Measurements from ENCODE around the gene NRG3.

NRG3 gene

DNA sequence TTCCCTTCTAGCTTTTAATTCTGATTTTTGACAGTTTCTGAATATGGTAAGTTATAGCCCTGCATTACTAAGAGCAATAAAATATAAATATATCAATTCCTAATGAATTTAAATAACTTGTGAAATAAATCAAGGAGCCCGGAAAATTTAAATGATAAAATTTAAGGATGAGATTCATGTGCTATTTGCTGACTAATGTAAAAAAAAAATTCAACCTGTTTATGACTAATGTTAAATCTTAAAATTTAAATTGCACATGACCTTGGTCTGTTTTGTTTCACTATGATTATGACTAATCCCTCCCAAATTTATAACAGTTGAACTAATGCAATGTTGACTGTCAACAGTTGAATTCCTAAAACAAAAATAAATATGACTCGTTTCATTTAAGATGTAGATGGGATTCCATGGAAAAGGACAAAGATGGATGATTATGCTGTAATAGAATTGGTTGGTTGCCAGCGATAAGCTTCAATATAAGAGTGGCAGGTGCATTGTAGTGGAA lies 419.9 kb downstream of the NRG3 start:
- Histone ChIP-seq H3K27me3 (replicated peaks; ENCODE audit: control insufficient read depth, insufficient read depth, low read length) (no peaks in the 10 kb centered on the region), H3K36me3 (ENCODE audit: control insufficient read depth, insufficient read depth, low read length) (no peaks in the 10 kb centered on the region), H3K4me3 (replicated peaks; ENCODE audit: low read depth, low read length) (no peak overlapping the region)
- DNase-seq (ENCODE audit: extremely low read depth, insufficient read length), result no peak
- no peak for TF ChIP-seq CTCF (IDR thresholded peaks at IDR 0.05; ENCODE audit: insufficient read depth, low read length, poor library complexity, severe bottlenecking)

- Histone ChIP-seq H3K27me3 (replicated peaks; ENCODE audit: control insufficient read depth, insufficient read depth, low read length) (no peaks in the 10 kb centered on the region), H3K36me3 (ENCODE audit: control insufficient read depth, insufficient read depth, low read length) (no peaks in the 10 kb centered on the region), H3K4me3 (replicated peaks; ENCODE audit: low read depth, low read length) (no peak overlapping the region)
- no peak for DNase-seq (ENCODE audit: extremely low read depth, insufficient read length)
- TF ChIP-seq CTCF (IDR thresholded peaks at IDR 0.05; ENCODE audit: insufficient read depth, low read length, poor library complexity, severe bottlenecking), result no peak
These were observed 433.6 kb downstream of the NRG3 start for GRCh38 chr10:82308641-82309040.

- Histone ChIP-seq H3K27me3 (replicated peaks; ENCODE audit: control insufficient read depth, insufficient read depth, low read length) (no peaks in the 10 kb centered on the region), H3K4me3 (replicated peaks; ENCODE audit: low read depth, low read length) (no peak overlapping the region), H3K36me3 (ENCODE audit: control insufficient read depth, insufficient read depth, low read length) (no peaks in the 10 kb centered on the region)
- no peak for DNase-seq (ENCODE audit: extremely low read depth, insufficient read length)
- no peak for TF ChIP-seq CTCF (IDR thresholded peaks at IDR 0.05; ENCODE audit: insufficient read depth, low read length, poor library complexity, severe bottlenecking)
These were observed 435.8 kb downstream of the NRG3 start for GRCh38 chr10:82310839-82311238.

GRCh38 chr10:82313401-82313800 lies 438.4 kb downstream of the NRG3 start:
- TF ChIP-seq CTCF (IDR thresholded peaks at IDR 0.05; ENCODE audit: insufficient read depth, low read length, poor library complexity, severe bottlenecking), result no peak
- Histone ChIP-seq H3K27me3 (replicated peaks; ENCODE audit: control insufficient read depth, insufficient read depth, low read length) (no peaks in the 10 kb centered on the region), H3K36me3 (ENCODE audit: control insufficient read depth, insufficient read depth, low read length) (no peaks in the 10 kb centered on the region), H3K4me3 (replicated peaks; ENCODE audit: low read depth, low read length) (no peak overlapping the region)
- no peak for DNase-seq (ENCODE audit: extremely low read depth, insufficient read length)

- TF ChIP-seq CTCF (IDR thresholded peaks at IDR 0.05; ENCODE audit: insufficient read depth, low read length, poor library complexity, severe bottlenecking), result no peak
- Histone ChIP-seq H3K27me3 (replicated peaks; ENCODE audit: control insufficient read depth, insufficient read depth, low read length) (no peaks in the 10 kb centered on the region), H3K36me3 (ENCODE audit: control insufficient read depth, insufficient read depth, low read length) (no peaks in the 10 kb centered on the region), H3K4me3 (replicated peaks; ENCODE audit: low read depth, low read length) (no peak overlapping the region)
- no peak for DNase-seq (ENCODE audit: extremely low read depth, insufficient read length)
These were observed 443.5 kb downstream of the NRG3 start for GRCh38 chr10:82318534-82318933.

DNA sequence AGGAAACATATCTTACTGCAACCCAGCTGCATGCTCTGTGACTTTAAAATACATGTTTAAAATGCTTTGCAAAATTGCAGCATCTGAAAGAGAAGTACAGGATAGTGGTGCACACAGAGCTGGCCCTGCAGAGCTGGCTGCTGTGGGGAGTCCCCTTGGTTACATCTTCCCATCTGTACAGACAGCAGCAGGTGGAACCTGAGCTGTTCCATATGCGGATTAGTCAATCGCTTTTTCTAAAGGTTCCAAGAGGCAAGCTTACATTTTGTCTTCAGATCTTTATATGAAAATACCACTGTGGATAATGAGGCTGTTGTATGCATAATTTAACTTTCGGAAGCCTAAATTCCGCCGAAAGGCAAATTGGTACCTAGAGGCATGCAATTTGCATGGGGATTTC lies 444.1 kb downstream of the NRG3 start:
- no peak for DNase-seq (ENCODE audit: extremely low read depth, insufficient read length)
- TF ChIP-seq CTCF (IDR thresholded peaks at IDR 0.05; ENCODE audit: insufficient read depth, low read length, poor library complexity, severe bottlenecking), result no peak
- no peak overlapping the region for H3K4me3 ChIP-seq (replicated peaks; ENCODE audit: low read depth, low read length)
- H3K36me3 ChIP-seq (ENCODE audit: control insufficient read depth, insufficient read depth, low read length), result no peaks in the 10 kb centered on the region
- H3K27me3 ChIP-seq (replicated peaks; ENCODE audit: control insufficient read depth, insufficient read depth, low read length), result no peaks in the 10 kb centered on the region
